ENCODE results near the gene ANKMY1.

GRCh38 chr2:240576036-240576435 is 18.2 kb upstream of the ANKMY1 start:
- no peak for TF ChIP-seq ZNF677 (tag by site-specific recombination; IDR thresholded peaks at IDR 0.05)
- no peak for TF ChIP-seq SP2 (tag by site-specific recombination; IDR thresholded peaks at IDR 0.05)
- TF ChIP-seq, protein P1, sequence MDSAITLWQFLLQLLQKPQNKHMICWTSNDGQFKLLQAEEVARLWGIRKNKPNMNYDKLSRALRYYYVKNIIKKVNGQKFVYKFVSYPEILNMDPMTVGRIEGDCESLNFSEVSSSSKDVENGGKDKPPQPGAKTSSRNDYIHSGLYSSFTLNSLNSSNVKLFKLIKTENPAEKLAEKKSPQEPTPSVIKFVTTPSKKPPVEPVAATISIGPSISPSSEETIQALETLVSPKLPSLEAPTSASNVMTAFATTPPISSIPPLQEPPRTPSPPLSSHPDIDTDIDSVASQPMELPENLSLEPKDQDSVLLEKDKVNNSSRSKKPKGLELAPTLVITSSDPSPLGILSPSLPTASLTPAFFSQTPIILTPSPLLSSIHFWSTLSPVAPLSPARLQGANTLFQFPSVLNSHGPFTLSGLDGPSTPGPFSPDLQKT (IDR thresholded peaks at IDR 0.05; ENCODE audit: borderline replicate concordance, low read depth, low read length), result no peak
- no peak for TF ChIP-seq CTCF (tag by site-specific recombination; IDR thresholded peaks at IDR 0.05)
- TF ChIP-seq ZNF426 (tag by site-specific recombination; IDR thresholded peaks at IDR 0.05), result no peak
- TF ChIP-seq PRDM1 (tag by site-specific recombination; IDR thresholded peaks at IDR 0.05), result no peak
- no peak for TF ChIP-seq KLF1 (tag by site-specific recombination; IDR thresholded peaks at IDR 0.05)
- TF ChIP-seq ZNF174 (tag by site-specific recombination; IDR thresholded peaks at IDR 0.05), result no peak
- no peak for TF ChIP-seq ZBTB8A (tag by site-specific recombination; IDR thresholded peaks at IDR 0.05)
- TF ChIP-seq ZNF585B (tag by site-specific recombination; IDR thresholded peaks at IDR 0.05), result no peak
- TF ChIP-seq ZNF555 (tag by site-specific recombination; conservative IDR thresholded peaks at IDR 0.05), result no peak
- no peak for TF ChIP-seq SCRT2 (tag by site-specific recombination; IDR thresholded peaks at IDR 0.05)
- TF ChIP-seq, protein P2, sequence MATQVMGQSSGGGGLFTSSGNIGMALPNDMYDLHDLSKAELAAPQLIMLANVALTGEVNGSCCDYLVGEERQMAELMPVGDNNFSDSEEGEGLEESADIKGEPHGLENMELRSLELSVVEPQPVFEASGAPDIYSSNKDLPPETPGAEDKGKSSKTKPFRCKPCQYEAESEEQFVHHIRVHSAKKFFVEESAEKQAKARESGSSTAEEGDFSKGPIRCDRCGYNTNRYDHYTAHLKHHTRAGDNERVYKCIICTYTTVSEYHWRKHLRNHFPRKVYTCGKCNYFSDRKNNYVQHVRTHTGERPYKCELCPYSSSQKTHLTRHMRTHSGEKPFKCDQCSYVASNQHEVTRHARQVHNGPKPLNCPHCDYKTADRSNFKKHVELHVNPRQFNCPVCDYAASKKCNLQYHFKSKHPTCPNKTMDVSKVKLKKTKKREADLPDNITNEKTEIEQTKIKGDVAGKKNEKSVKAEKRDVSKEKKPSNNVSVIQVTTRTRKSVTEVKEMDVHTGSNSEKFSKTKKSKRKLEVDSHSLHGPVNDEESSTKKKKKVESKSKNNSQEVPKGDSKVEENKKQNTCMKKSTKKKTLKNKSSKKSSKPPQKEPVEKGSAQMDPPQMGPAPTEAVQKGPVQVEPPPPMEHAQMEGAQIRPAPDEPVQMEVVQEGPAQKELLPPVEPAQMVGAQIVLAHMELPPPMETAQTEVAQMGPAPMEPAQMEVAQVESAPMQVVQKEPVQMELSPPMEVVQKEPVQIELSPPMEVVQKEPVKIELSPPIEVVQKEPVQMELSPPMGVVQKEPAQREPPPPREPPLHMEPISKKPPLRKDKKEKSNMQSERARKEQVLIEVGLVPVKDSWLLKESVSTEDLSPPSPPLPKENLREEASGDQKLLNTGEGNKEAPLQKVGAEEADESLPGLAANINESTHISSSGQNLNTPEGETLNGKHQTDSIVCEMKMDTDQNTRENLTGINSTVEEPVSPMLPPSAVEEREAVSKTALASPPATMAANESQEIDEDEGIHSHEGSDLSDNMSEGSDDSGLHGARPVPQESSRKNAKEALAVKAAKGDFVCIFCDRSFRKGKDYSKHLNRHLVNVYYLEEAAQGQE (tag by site-specific recombination; IDR thresholded peaks at IDR 0.05), result no peak
- TF ChIP-seq ZNF521 (tag by site-specific recombination; IDR thresholded peaks at IDR 0.05), result no peak

Data from HEK293 (cell line).